Astrocyte of the spinal cord (primary cell): ENCODE results near the gene MPHOSPH8.

ENCODE experiments used
- DNase-seq: peaks from one replicate; pipeline ENCODE4 v3.0.0; 2011; ENCODE audit warnings: low read depth, low spot score
- H3K4me3 ChIP-seq: 2 replicates; pipeline ENCODE4 v1.5.1; 2011; ENCODE audit warnings: low read depth, mild to moderate bottlenecking, low read length, moderate library complexity
- CTCF ChIP-seq: IDR thresholded peaks from 2 replicates; pipeline ENCODE4 v1.5.1; 2012; ENCODE audit warnings: low read depth, mild to moderate bottlenecking, low read length, inconsistent platforms
- in situ Hi-C: cut with HindIII; loops from 2 replicates; pipeline ENCODE4 v1.10.0; 2017; ENCODE audit warnings: low sequenced_read_pairs

MPHOSPH8 gene

DNA sequence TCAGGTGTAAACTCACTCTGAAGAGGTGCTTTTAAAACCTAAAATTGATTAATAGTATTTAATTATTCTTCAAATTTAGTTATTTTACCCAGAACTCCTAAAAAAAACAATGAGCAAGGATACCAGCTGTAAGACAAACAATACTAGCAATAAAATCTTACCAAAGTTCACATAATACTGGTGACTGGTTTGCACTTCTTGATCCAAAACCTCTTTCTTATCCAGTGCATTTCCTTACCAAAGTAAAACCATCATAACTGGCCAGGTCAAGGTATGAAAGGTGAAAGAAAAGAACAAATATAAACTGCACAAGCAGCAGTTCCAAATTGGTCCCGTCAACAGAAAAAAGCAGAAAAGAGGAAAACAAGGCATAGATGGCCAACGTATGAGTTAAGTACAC lies 86.6 kb downstream of the MPHOSPH8 start:
- no peak overlapping the region for H3K4me3 ChIP-seq
- no peak for DNase-seq
- in situ Hi-C loops = no loop called here
- no peak for TF ChIP-seq CTCF
